Measurements from ENCODE around the gene TUBE1. TPM values are rescaled to one million over a fixed set of nuclear protein-coding genes. Genes with fewer than 3 reads are reported as not detected.

The TUBE1 gene
- total and polyA plus RNA-seq, 2 of the 4 experiments (the other 2 are of a cell fraction): 7.9 to 8.6 TPM

DNA sequence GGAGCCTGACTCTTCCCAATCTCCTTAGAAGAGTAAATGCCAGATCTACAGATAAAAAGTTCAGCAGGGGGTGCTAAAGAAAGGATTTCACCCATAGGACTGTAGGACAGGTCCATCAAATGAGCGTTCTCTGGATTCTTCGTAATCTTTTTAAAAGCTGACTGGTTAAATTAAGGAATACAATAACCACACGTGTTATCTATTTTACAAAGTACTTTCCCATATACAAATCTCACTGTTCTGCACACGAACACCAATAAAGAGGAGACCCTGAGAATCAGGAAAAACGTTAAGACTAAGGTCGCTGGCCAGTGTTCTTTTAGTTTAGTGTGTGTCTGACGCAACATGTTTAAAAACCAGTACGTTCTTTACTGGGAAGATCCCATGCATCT, 542 bp downstream of the TUBE1 start:
- Histone ChIP-seq H3K9ac (ENCODE audit: low read depth, low read length) (peak overlapping the region; percentile 92), H3K9me3 (ENCODE audit: control insufficient read depth, insufficient read depth, low read length) (no peaks in the 10 kb centered on the region), H2BK120ac (ENCODE audit: low read depth, low read length) (peak overlapping the region; percentile 6; the same call in 1 of the 2 replicates), H3K27me3 (ENCODE audit: control insufficient read depth, insufficient read depth, low read length) (no peaks in the 10 kb centered on the region), H4K8ac (ENCODE audit: low read depth in 2 of 2, low read length in 2 of 2) (peak overlapping the region; percentile 18 to 75; a peak in 2 of 4 replicates), H3K79me1 (ENCODE audit: low read depth in 1 of 2, low read length in 2 of 2) (peaks cover 3 to 7% of the 10 kb centered on the region in 2 experiments; a peak in 1 of 4 replicates), H3K36me3 (ENCODE audit: control insufficient read depth, insufficient read depth, low read length) (no peaks in the 10 kb centered on the region), H3K27ac (ENCODE audit: insufficient read depth, low read length) (peak overlapping the region; percentile 65), H2AK5ac (ENCODE audit: low read depth, low read length) (no peak overlapping the region), H4K20me1 (ENCODE audit: insufficient read depth, low read length) (no peaks in the 10 kb centered on the region), H2BK5ac (ENCODE audit: low read depth, low read length, poor library complexity, severe bottlenecking) (peak overlapping the region; percentile 19), H3K4me3 (ENCODE audit: insufficient read depth, low read depth, low read length) (peak overlapping the region; percentile 69), H2AFZ (replicated peaks; ENCODE audit: low read length, poor library complexity) (peak overlapping the region; percentile 95), H2BK15ac (ENCODE audit: low read depth, low read length) (peak overlapping the region; percentile 3; the same call in 1 of the 3 replicates), H2BK20ac (ENCODE audit: low read depth, low read length) (no peak overlapping the region), H3K9me1 (ENCODE audit: insufficient read depth, low read length) (no peaks in the 10 kb centered on the region), H3K23ac (ENCODE audit: low read depth, low read length) (peak overlapping the region; percentile 49; the same call in 1 of the 2 replicates), H3K4me1 (ENCODE audit: control insufficient read depth, insufficient read depth, low read length) (no peaks in the 10 kb centered on the region), H3K4me2 (ENCODE audit: low read depth, low read length) (peak overlapping the region; percentile 84), H3K56ac (ENCODE audit: extremely low read depth, insufficient read depth, low read length) (peak overlapping the region; percentile 65; the same call in 1 of the 2 replicates), H2AK9ac (replicated peaks; ENCODE audit: low read depth, low read length, poor library complexity) (no peak overlapping the region), H4K91ac (ENCODE audit: insufficient read depth, low read depth, low read length) (no peak overlapping the region), H4K5ac (ENCODE audit: low read depth, low read length) (no peak overlapping the region), H3K18ac (ENCODE audit: low read depth, low read length) (no peak overlapping the region; the same call in 1 of the 2 replicates), H3K14ac (replicated peaks; ENCODE audit: low read depth, low read length) (peak overlapping the region; percentile 26; the same call in 1 of the 2 replicates), H3K4ac (ENCODE audit: low read depth, low read length) (peak overlapping the region; percentile 25; the same call in 1 of the 2 replicates)
- TF ChIP-seq, protein P1, sequence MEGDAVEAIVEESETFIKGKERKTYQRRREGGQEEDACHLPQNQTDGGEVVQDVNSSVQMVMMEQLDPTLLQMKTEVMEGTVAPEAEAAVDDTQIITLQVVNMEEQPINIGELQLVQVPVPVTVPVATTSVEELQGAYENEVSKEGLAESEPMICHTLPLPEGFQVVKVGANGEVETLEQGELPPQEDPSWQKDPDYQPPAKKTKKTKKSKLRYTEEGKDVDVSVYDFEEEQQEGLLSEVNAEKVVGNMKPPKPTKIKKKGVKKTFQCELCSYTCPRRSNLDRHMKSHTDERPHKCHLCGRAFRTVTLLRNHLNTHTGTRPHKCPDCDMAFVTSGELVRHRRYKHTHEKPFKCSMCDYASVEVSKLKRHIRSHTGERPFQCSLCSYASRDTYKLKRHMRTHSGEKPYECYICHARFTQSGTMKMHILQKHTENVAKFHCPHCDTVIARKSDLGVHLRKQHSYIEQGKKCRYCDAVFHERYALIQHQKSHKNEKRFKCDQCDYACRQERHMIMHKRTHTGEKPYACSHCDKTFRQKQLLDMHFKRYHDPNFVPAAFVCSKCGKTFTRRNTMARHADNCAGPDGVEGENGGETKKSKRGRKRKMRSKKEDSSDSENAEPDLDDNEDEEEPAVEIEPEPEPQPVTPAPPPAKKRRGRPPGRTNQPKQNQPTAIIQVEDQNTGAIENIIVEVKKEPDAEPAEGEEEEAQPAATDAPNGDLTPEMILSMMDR (conservative IDR thresholded peaks at IDR 0.05; ENCODE audit: low read depth, low read length): peak; percentile 39
- TF ChIP-seq CHD1 (IDR thresholded peaks at IDR 0.05; ENCODE audit: low read depth, low read length) (no peak), FOS (IDR thresholded peaks at IDR 0.05; ENCODE audit: low read depth, low read length) (no peak), MAZ (IDR thresholded peaks at IDR 0.05; ENCODE audit: borderline replicate concordance, low read depth, low read length) (no peak), BHLHE40 (IDR thresholded peaks at IDR 0.05; ENCODE audit: low read depth, low read length) (no peak), POLR2A (IDR thresholded peaks at IDR 0.05; ENCODE audit: low read depth, low read length) (no peak), CEBPB (IDR thresholded peaks at IDR 0.05; ENCODE audit: low read depth, low read length) (peak; percentile 81), NFE2L2 (IDR thresholded peaks at IDR 0.05; ENCODE audit: low read depth, low read length) (no peak), MXI1 (IDR thresholded peaks at IDR 0.05; ENCODE audit: borderline replicate concordance, low read depth, low read length) (no peak), SMC3 (IDR thresholded peaks at IDR 0.05; ENCODE audit: low read depth, low read length) (peak; percentile 53), RFX5 (IDR thresholded peaks at IDR 0.05; ENCODE audit: low read depth, low read length) (no peak), MAFK (IDR thresholded peaks at IDR 0.05; ENCODE audit: low read depth, low read length) (no peak), RAD21 (IDR thresholded peaks at IDR 0.05; ENCODE audit: low read length) (peak; percentile 49), RCOR1 (IDR thresholded peaks at IDR 0.05; ENCODE audit: insufficient replicate concordance, low read length) (no peak)
- TF ChIP-seq, protein P2, sequence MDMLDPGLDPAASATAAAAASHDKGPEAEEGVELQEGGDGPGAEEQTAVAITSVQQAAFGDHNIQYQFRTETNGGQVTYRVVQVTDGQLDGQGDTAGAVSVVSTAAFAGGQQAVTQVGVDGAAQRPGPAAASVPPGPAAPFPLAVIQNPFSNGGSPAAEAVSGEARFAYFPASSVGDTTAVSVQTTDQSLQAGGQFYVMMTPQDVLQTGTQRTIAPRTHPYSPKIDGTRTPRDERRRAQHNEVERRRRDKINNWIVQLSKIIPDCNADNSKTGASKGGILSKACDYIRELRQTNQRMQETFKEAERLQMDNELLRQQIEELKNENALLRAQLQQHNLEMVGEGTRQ (IDR thresholded peaks at IDR 0.05; ENCODE audit: low read depth, low read length): no peak
- TF ChIP-seq, protein P3, sequence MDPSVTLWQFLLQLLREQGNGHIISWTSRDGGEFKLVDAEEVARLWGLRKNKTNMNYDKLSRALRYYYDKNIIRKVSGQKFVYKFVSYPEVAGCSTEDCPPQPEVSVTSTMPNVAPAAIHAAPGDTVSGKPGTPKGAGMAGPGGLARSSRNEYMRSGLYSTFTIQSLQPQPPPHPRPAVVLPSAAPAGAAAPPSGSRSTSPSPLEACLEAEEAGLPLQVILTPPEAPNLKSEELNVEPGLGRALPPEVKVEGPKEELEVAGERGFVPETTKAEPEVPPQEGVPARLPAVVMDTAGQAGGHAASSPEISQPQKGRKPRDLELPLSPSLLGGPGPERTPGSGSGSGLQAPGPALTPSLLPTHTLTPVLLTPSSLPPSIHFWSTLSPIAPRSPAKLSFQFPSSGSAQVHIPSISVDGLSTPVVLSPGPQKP (IDR thresholded peaks at IDR 0.05; ENCODE audit: borderline replicate concordance, low read depth, low read length): no peak
- dilution Hi-C loops (cut with HindIII; ENCODE audit: low sequenced_read_pairs, unreplicated experiment) (no loop called here), in situ Hi-C loops (cut with MboI; ENCODE audit: low sequenced_read_pairs) (no loop called here), intact Hi-C loops (cut with micrococcal nuclease) (loop anchor here (2.0 kb wide), 1 partner anchor 76 kb away; no protein-coding TSS in a partner anchor)
- 0% methylated on average over 2 of the region's 8 CpGs; no CpG with 5 or more reads in 1 of the 2 experiments for WGBS, 2 experiments (ENCODE audit: extremely low coverage in 2 of 2, insufficient read length in 1 of 2)
- ChIA-PET POLR2A (ENCODE audit: unreplicated experiment) (no interaction called here), CTCF (interaction anchor here (0.7 to 2.4 kb wide), 7 partner anchors 9 to 253 kb away, joined by 3 to 13 read pairs (median 4); no protein-coding TSS in a partner anchor)
- ATAC-seq (ENCODE audit: low read depth): peak; percentile 31
- peak; percentile 64 for DNase-seq
- BruUV-seq (replicated peaks): TSS peak; percentile 38

All from IMR-90 (cell line).